Endothelial cell of umbilical vein (primary cell): ENCODE data around the gene SPAG7.

Experiments
- CTCF ChIP-seq, 2 donors: IDR thresholded peaks; 1 replicate in 1 of 2; 2 replicates in 1 of 2; pipeline ENCODE4 v1.5.1; 2011; ENCODE audit warnings: low read length in 2 of 2, mild to moderate bottlenecking in 2 of 2, moderate library complexity in 2 of 2, control low read depth in 1 of 2, inconsistent platforms in 1 of 2, low read depth in 1 of 2; ENCODE audit not compliant: insufficient read depth in 1 of 2; ENCODE audit errors: extremely low read depth in 1 of 2
- JUN ChIP-seq: IDR thresholded peaks from 2 replicates; pipeline ENCODE4 v1.6.1; 2011; ENCODE audit warnings: borderline replicate concordance, low read depth; ENCODE audit not compliant: insufficient read length, insufficient read depth

GRCh38 chr17:4934173-4934979, 33.2 kb downstream of the SPAG7 start:
- TF ChIP-seq CTCF (IDR thresholded peaks at IDR 0.05; ENCODE audit: extremely low read depth in 1 of 2, insufficient read depth in 1 of 2, low read depth in 1 of 2, low read length in 2 of 2) (peak; percentile 13 to 38), JUN (no peak)
